Natural killer cell (primary cell): ENCODE results near the gene CRAT. TPM values are rescaled to one million over a fixed set of nuclear protein-coding genes. Genes with fewer than 3 reads are reported as not detected.

Experiments used
- ATAC-seq, 3 donors: fragments of 150-1000 bp in 2 of 3; fragments of 200-7000 bp in 1 of 3; cut with Tn5 transposase; 1 replicate in 1 of 3; 2 replicates in 2 of 3; pipeline ENCODE4 v1.10.0; 2021; ENCODE audit warnings: mild to moderate bottlenecking in 2 of 3, moderate library complexity in 2 of 3
- DNase-seq, 2 donors: peaks; one replicate each; pipeline versions ENCODE4 v3.0.0 to v3.0.0-alpha.2; 2013 to 2021; ENCODE audit warnings: mixed read lengths in 1 of 2
- H3K27ac ChIP-seq: one replicate; pipeline ENCODE4 v1.5.1; 2013; ENCODE audit warnings: mild to moderate bottlenecking, low read length
- H3K27me3 ChIP-seq: one replicate; pipeline ENCODE4 v1.6.1; 2013; ENCODE audit warnings: low read length; ENCODE audit not compliant: control insufficient read depth, insufficient read depth
- H3K36me3 ChIP-seq: one replicate; pipeline ENCODE4 v1.6.1; 2013; ENCODE audit warnings: low read length; ENCODE audit not compliant: control insufficient read depth, insufficient read depth
- H3K4me1 ChIP-seq: one replicate; pipeline ENCODE4 v1.6.1; 2013; ENCODE audit warnings: low read length; ENCODE audit not compliant: control insufficient read depth, insufficient read depth
- H3K4me3 ChIP-seq: one replicate; pipeline ENCODE4 v1.5.1; 2013; ENCODE audit warnings: low read length
- H3K9me3 ChIP-seq: one replicate; pipeline ENCODE4 v1.6.1; 2013; ENCODE audit warnings: low read length; ENCODE audit not compliant: control insufficient read depth, insufficient read depth
- H3K27ac Mint-ChIP-seq, 2 donors: one replicate each; pipeline ENCODE4 v1.8.0; 2022; ENCODE audit warnings: mild to moderate bottlenecking in 2 of 2, mixed read lengths in 2 of 2, moderate library complexity in 1 of 2
- H3K27me3 Mint-ChIP-seq, 2 donors: one replicate each; pipeline ENCODE4 v1.8.0; 2022; ENCODE audit warnings: low read depth in 2 of 2, mixed read lengths in 2 of 2
- H3K36me3 Mint-ChIP-seq: one replicate; pipeline ENCODE4 v1.8.0; 2022; ENCODE audit warnings: mixed read lengths
- H3K4me1 Mint-ChIP-seq, 2 donors: one replicate each; pipeline ENCODE4 v1.8.0; 2022; ENCODE audit warnings: mixed read lengths in 2 of 2
- H3K4me3 Mint-ChIP-seq: one replicate; pipeline ENCODE4 v1.8.0; 2022; ENCODE audit warnings: mild to moderate bottlenecking, moderate library complexity, mixed read lengths
- H3K9me3 Mint-ChIP-seq, 2 donors: one replicate each; pipeline ENCODE4 v1.8.0; 2022; ENCODE audit warnings: mixed read lengths in 2 of 2
- WGBS: methylation state at CpG from one replicate; pipeline ENCODE4 v1.1.7; 2013; ENCODE audit warnings: missing lambda C conversion rate; ENCODE audit not compliant: insufficient coverage; 5-methylcytosine and 5-hydroxymethylcytosine counted together
- intact Hi-C: fragments of 100-400 bp; cut with micrococcal nuclease; formaldehyde crosslinking; loops from one replicate; pipeline ENCODE4 v1.14.2; 2022
- total RNA-seq, 4 donors: library from RNA; stranded (reverse); fragments of 120-200 nt in 1 of 4; gene quantifications; one replicate each; pipeline versions ENCODE4 v1.2.3 to v1.2.4, GENCODE V29; 2013 to 2022
- TF ChIP-seq, protein P1 (sequence below): fragments of 200-600 bp; IDR thresholded peaks from one replicate; pipeline ENCODE4 v1.8.0; 2022; ENCODE audit warnings: antibody characterized with exemption

Gene CRAT
- total RNA-seq, 3 donors from 2014 or later (not counting 1 experiment from before 2014, with no cell fraction given): 13.5 to 13.8 (median 13.8) TPM

DNA sequence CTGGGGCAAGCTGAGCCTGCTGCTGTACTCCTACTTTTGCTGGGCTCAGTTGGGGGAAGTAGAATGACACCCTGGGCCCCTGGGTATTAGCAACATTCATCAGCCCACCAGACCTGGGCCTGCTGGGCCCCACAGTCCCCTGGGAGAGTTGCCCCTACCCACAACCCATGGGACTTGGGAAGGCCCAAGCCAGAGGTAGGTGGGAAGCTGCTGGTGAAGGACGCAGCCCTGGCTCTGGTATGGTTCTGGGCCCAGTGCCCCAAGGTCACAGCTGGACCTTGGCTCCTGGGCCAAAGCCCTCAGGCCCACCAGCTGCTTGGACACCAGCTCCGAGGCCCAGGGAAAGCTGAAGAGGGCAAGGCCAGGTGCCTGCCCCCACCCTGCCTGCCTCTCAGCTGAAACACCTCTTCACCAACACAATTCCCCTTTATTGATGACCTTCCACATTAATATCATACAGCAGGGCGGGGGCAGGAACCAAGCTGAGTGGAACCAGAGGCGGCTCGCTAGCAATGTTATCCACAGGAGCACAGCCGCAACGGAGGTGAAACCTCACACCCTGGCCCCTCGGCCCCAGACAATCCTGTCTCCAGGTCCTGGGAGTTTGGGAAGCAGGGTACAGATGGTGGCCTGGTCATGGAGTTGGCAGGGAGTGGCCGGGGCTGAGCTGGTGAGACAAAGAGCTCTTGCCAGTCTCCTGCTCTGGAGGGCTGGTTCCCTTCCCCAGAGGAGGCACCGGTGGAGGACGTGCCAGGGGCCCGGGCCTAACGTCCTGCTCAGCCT lies 16.0 kb downstream of the CRAT start:
- H3K27ac Mint-ChIP-seq: no peak overlapping the region
- no peaks in the 10 kb centered on the region for H3K36me3 Mint-ChIP-seq
- no peak overlapping the region for H3K4me3 Mint-ChIP-seq
- Histone ChIP-seq H3K36me3 (peaks cover 6% of the 10 kb centered on the region), H3K9me3 (no peaks in the 10 kb centered on the region), H3K27me3 (no peaks in the 10 kb centered on the region), H3K4me3 (no peak overlapping the region), H3K27ac (no peak overlapping the region), H3K4me1 (no peaks in the 10 kb centered on the region)
- intact Hi-C loops: no loop called here
- H3K9me3 Mint-ChIP-seq: no peaks in the 10 kb centered on the region
- H3K4me1 Mint-ChIP-seq: no peaks in the 10 kb centered on the region
- 94% methylated on average over 13 of the region's 13 CpGs for WGBS
- TF ChIP-seq, protein P1, sequence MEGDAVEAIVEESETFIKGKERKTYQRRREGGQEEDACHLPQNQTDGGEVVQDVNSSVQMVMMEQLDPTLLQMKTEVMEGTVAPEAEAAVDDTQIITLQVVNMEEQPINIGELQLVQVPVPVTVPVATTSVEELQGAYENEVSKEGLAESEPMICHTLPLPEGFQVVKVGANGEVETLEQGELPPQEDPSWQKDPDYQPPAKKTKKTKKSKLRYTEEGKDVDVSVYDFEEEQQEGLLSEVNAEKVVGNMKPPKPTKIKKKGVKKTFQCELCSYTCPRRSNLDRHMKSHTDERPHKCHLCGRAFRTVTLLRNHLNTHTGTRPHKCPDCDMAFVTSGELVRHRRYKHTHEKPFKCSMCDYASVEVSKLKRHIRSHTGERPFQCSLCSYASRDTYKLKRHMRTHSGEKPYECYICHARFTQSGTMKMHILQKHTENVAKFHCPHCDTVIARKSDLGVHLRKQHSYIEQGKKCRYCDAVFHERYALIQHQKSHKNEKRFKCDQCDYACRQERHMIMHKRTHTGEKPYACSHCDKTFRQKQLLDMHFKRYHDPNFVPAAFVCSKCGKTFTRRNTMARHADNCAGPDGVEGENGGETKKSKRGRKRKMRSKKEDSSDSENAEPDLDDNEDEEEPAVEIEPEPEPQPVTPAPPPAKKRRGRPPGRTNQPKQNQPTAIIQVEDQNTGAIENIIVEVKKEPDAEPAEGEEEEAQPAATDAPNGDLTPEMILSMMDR: no peak
- ATAC-seq (no peak), DNase-seq (no peak)
- no peaks in the 10 kb centered on the region for H3K27me3 Mint-ChIP-seq

DNA sequence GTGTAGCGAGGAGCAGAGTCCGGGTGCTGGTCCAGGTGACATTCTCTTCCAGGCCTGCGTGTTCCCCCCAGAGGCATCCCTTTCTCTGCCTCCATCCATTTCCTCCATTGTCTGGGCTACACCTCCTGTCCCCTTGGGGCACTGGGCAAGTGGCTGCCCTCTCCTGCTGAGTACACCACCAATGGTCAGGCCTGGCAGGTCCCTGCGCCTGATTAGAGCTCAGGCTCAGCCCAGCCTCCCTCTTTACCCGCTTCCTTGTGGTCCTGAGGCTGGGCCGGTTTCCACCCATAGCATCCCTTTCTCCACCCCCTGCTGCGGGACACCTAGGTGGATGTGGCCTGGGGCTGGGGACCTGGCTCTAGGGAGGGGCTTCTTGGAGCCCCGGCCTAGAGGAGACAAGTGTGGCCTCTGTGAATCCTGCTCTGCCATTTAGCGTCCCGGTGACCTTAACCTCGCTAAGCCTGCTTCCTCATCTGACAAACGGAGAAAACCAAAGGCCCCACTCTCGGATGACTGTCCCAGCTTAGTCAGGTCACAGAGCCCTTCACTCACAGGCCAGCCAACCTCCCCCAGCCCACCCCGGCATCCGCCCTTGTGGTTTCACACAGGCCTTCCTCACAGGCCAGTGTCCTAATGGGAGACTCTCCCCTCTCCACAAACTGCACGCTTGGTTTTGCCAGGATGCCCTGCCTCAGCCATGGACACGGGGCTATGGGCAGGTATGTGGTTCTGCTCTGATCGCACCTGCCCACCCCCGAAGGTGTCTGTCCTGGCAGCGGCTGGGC lies 16.8 kb downstream of the CRAT start:
- Histone ChIP-seq H3K27ac (no peak overlapping the region), H3K27me3 (no peaks in the 10 kb centered on the region), H3K9me3 (no peaks in the 10 kb centered on the region), H3K4me3 (no peak overlapping the region), H3K36me3 (peaks cover 14% of the 10 kb centered on the region), H3K4me1 (no peaks in the 10 kb centered on the region)
- Mint-ChIP-seq H3K27ac (no peak overlapping the region), H3K36me3 (no peaks in the 10 kb centered on the region), H3K27me3 (no peaks in the 10 kb centered on the region), H3K9me3 (no peaks in the 10 kb centered on the region), H3K4me3 (no peak overlapping the region), H3K4me1 (no peaks in the 10 kb centered on the region)
- WGBS: 91% methylated on average over 20 of the region's 20 CpGs
- DNase-seq (no peak), ATAC-seq (no peak)
- TF ChIP-seq, protein P1: no peak
- intact Hi-C loops: no loop called here

DNA sequence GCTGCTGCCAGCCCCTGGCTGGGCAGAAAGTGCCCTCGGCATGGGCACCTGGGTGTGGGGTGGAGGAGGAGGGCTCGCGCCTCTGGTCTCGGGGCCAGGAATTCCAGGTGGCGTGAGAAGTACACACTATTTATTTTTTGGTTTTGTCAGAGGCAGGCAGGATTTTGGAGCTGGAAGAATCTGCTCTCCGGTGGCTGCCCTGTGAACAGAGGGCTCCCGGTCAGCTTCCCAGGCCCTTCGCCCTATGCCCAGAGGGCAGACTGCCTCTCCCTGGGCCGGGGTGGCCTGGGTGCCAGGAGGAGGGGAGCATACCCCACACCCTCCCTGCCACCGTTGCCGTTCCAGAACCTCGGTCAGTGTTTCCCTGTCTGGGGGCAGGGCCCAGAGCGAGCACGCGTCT lies 21.3 kb downstream of the CRAT start:
- DNase-seq: no peak
- Histone ChIP-seq H3K27me3 (no peaks in the 10 kb centered on the region), H3K4me1 (no peaks in the 10 kb centered on the region), H3K9me3 (no peaks in the 10 kb centered on the region), H3K27ac (no peak overlapping the region), H3K36me3 (peaks cover 45% of the 10 kb centered on the region), H3K4me3 (no peak overlapping the region)
- Mint-ChIP-seq H3K36me3 (no peaks in the 10 kb centered on the region), H3K27me3 (no peaks in the 10 kb centered on the region), H3K4me3 (no peak overlapping the region), H3K9me3 (no peaks in the 10 kb centered on the region), H3K4me1 (no peaks in the 10 kb centered on the region), H3K27ac (no peak overlapping the region)
- intact Hi-C loops: no loop called here
- WGBS: 96% methylated on average over 15 of the region's 15 CpGs
- TF ChIP-seq, protein P1: no peak
- no peak for ATAC-seq
